K562 (cell line): Measurements from ENCODE around the gene CARMIL3.

Experiments used
- ARID2 ChIP-seq: fragments of 450-650 bp; IDR thresholded peaks from 2 replicates; pipeline ENCODE4 v1.6.1; 2017; ENCODE audit warnings: antibody characterized with exemption, mild to moderate bottlenecking
- CBX5 ChIP-seq: IDR thresholded peaks from 2 replicates; pipeline ENCODE4 v1.6.1; 2014; ENCODE audit warnings: low read depth, borderline replicate concordance
- CHD2 ChIP-seq: IDR thresholded peaks from 2 replicates; pipeline ENCODE4 v1.6.1; 2011; ENCODE audit warnings: low read depth, low read length
- ETV5 ChIP-seq: sonication (generic); formaldehyde crosslinking; IDR thresholded peaks from 2 replicates; pipeline ENCODE4 v1.4.0; 2020; ENCODE audit warnings: low read depth, mild to moderate bottlenecking, missing genetic modification reagents
- MAFK ChIP-seq: IDR thresholded peaks from 2 replicates; pipeline ENCODE4 v1.6.1; 2011; ENCODE audit warnings: low read length, improper control_type of control experiment
- MTF1 ChIP-seq: fragments of 250-450 bp; sonication (Bioruptor Pico); IDR thresholded peaks from 2 replicates; pipeline ENCODE4 v1.9.0; 2021; ENCODE audit warnings: moderate library complexity, mild to moderate bottlenecking, inconsistent platforms, borderline replicate concordance
- POLR2A ChIP-seq: fragments of 450-650 bp; conservative IDR thresholded peaks from 2 replicates; pipeline ENCODE4 v1.6.1; 2016
- POLR2AphosphoS5 ChIP-seq: IDR thresholded peaks from 2 replicates; pipeline ENCODE4 v1.6.1; 2011; ENCODE audit warnings: mild to moderate bottlenecking, low read depth, low read length, moderate library complexity; ENCODE audit not compliant: control insufficient read depth, insufficient read depth
- POU5F1 ChIP-seq: fragments of 150-350 bp; IDR thresholded peaks from 2 replicates; pipeline ENCODE4 v1.6.1; 2014; ENCODE audit warnings: borderline replicate concordance, low read length, low read depth, mild to moderate bottlenecking; ENCODE audit not compliant: partially characterized antibody
- TFAM ChIP-seq: fragments of 250-450 bp; sonication (Bioruptor Pico); conservative IDR thresholded peaks from 2 replicates; pipeline ENCODE4 v1.5.0; 2021; ENCODE audit warnings: mild to moderate bottlenecking, moderate library complexity
- ZNF263 ChIP-seq: sonication (generic); formaldehyde crosslinking; IDR thresholded peaks from 2 replicates; pipeline ENCODE4 v1.8.0; 2022; ENCODE audit warnings: mild to moderate bottlenecking, missing genetic modification reagents, borderline replicate concordance
- ZNF436 ChIP-seq: fragments of 250-450, 450-650 bp; sonication (Bioruptor Pico); formaldehyde crosslinking; IDR thresholded peaks from 2 replicates; pipeline ENCODE4 v1.7.0; 2020; ENCODE audit warnings: mild to moderate bottlenecking
- ZNF696 ChIP-seq: fragments of 250-450 bp; sonication (Bioruptor Pico); conservative IDR thresholded peaks from 2 replicates; pipeline ENCODE4 v1.4.0; 2020; ENCODE audit warnings: mild to moderate bottlenecking, moderate library complexity
- TF ChIP-seq, protein P1 (sequence below): sonication (generic); formaldehyde crosslinking; IDR thresholded peaks from 2 replicates; pipeline ENCODE4 v1.8.1; 2023; ENCODE audit warnings: mild to moderate bottlenecking, missing genetic modification reagents

DNA sequence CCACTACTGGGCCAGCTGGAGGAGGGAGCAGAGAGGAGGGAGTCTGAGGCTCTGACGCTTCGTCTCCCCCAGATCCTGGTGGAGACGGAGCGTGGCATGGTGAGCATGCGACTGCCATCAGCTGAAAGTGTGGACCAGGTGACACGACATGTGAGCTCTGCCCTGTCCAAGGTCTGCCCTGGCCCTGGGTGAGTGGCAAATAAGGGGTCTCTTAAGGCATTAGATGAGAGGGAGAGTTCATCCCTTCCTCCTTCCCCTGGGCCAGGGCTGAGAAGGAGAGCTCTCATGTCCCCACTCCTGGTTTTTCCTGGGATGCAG, 2.5 kb downstream of the CARMIL3 start:
- TF ChIP-seq POLR2AphosphoS5, result no peak
- no peak for TF ChIP-seq POLR2A
- TF ChIP-seq POU5F1, result no peak
- no peak for TF ChIP-seq ETV5 (CRISPR knock-in tag)
- TF ChIP-seq CHD2, result no peak
- no peak for TF ChIP-seq TFAM
- TF ChIP-seq ARID2, result no peak
- TF ChIP-seq CBX5, result no peak
- TF ChIP-seq, protein P1, sequence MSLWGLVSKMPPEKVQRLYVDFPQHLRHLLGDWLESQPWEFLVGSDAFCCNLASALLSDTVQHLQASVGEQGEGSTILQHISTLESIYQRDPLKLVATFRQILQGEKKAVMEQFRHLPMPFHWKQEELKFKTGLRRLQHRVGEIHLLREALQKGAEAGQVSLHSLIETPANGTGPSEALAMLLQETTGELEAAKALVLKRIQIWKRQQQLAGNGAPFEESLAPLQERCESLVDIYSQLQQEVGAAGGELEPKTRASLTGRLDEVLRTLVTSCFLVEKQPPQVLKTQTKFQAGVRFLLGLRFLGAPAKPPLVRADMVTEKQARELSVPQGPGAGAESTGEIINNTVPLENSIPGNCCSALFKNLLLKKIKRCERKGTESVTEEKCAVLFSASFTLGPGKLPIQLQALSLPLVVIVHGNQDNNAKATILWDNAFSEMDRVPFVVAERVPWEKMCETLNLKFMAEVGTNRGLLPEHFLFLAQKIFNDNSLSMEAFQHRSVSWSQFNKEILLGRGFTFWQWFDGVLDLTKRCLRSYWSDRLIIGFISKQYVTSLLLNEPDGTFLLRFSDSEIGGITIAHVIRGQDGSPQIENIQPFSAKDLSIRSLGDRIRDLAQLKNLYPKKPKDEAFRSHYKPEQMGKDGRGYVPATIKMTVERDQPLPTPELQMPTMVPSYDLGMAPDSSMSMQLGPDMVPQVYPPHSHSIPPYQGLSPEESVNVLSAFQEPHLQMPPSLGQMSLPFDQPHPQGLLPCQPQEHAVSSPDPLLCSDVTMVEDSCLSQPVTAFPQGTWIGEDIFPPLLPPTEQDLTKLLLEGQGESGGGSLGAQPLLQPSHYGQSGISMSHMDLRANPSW (CRISPR knock-in tag), result no peak
- TF ChIP-seq ZNF436 (CRISPR knock-in tag), result no peak
- no peak for TF ChIP-seq MTF1 (CRISPR knock-in tag)
- no peak for TF ChIP-seq ZNF263 (CRISPR knock-in tag)
- TF ChIP-seq ZNF696, result no peak
- no peak for TF ChIP-seq MAFK
